HG02870 (cell line): ENCODE results near the gene ING3.

ENCODE experiments used
- ATAC-seq: cut with Tn5 transposase; IDR thresholded peaks from one replicate; pipeline ENCODE4 v1.9.1; 2021; ENCODE audit warnings: mild to moderate bottlenecking, moderate library complexity; ENCODE audit not compliant: unreplicated experiment

The ING3 gene, protein sequence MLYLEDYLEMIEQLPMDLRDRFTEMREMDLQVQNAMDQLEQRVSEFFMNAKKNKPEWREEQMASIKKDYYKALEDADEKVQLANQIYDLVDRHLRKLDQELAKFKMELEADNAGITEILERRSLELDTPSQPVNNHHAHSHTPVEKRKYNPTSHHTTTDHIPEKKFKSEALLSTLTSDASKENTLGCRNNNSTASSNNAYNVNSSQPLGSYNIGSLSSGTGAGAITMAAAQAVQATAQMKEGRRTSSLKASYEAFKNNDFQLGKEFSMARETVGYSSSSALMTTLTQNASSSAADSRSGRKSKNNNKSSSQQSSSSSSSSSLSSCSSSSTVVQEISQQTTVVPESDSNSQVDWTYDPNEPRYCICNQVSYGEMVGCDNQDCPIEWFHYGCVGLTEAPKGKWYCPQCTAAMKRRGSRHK

DNA sequence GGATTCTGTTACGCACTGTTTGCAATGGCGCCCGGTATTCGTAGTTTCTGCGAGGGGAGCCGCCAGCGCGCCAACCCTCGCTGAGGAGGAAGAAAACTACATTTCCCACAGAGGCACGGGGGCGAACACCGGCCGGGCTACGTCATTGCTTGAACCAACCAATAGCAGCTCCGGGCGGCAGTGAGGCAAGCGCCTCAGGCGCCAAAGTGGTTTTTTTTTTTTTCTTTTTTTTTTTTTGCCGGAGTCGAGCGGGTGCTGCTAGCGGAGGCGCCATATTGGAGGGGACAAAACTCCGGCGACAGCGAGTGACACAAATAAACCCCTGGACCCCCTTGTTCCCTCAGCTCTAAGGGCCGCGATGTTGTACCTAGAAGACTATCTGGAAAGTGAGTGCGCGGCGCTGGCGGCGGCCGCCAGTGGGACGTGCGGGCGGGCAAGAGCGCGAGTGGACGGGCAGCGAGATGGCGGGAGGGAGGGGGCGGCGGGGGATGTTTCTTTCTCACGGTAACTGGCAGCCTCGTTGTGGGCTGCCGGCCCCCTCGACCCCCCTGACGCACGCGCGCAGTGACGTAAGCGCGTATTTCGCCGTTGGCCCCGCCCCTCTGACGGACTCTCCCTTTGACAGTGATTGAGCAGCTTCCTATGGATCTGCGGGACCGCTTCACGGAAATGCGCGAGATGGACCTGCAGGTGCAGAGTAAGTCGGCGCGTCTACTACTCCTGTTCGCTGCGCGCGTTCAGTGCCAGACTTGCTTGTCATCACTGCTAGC is at the start of gene ING3:
Gene ING3, plus strand, starts transcription at position 239 of the 770 bp plus-strand sequence. Its CDS starts 120 bp downstream, at position 359.
- peak; percentile 97 for ATAC-seq

DNA sequence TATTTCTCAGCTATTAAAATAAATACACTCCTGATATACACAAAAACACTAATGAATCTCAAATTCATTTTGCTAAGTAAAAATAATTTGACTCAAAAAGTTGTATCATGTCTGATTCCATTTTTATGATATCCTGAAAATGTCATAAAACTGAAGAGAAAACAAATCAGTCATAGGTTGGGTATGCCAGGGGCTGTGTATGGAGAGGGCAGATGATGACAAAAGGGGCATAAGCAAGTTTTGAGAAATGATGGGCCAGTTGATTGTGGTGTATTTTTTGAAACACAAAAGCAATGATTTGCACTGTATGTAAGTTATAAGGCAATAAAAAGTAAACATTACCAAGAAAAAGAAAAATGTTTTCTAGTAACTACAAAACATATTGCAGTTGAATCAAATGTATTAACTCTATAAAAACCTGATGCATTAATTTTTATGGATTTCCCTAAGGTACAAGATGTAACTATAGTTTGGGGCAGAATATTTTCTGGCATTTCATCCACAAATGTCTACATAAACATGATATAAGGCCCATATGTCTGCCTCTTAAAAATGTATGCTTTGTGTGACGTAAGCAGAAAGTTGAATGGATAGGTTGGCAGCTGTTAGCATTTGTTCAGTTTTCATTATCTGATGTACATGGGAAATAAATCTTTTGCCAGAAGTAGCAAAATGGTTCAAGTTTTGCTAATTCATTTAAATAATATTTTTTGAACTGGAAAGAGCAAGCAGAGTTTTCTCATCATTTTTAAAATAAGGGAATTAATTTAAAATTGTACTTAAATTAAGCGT is 35.1 kb upstream of the ING3 start:
- no peak for ATAC-seq

DNA sequence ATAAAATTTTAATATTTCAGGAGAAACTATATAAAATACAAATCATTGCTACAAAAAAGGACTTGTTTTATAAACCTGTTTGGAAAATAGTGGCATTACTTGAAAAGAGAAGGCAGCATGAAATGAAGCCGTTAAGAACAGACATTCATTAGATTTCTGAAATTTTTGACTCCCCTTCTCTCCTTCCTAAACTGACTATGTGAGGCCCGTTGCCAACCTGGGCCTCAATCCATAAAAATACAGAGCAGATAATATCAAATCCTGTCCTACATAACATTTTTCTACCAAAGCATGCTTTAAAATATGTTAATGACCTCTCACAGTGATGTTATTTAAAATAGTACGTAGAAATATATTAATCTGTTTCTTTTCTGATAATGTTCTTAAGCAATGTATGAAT is 34.5 kb upstream of the ING3 start:
- ATAC-seq = no peak

DNA sequence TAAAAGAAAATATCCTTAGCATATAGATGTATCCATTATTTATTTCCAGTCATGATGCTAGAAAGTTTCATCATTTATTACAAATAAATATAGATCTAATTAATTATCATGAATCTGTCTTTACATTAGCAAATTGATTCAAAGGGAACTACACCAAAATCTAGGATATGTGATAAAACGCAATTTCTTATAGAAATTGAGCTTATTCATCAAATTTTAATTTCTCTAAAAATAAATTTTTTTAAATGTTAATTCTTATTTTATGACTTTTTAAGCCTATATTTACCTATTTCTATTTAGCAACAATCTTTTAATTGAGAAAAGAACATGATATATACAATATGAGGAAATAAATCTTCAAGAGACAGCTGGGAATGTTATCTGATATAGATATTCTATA is 34.0 kb upstream of the ING3 start:
- no peak for ATAC-seq

DNA sequence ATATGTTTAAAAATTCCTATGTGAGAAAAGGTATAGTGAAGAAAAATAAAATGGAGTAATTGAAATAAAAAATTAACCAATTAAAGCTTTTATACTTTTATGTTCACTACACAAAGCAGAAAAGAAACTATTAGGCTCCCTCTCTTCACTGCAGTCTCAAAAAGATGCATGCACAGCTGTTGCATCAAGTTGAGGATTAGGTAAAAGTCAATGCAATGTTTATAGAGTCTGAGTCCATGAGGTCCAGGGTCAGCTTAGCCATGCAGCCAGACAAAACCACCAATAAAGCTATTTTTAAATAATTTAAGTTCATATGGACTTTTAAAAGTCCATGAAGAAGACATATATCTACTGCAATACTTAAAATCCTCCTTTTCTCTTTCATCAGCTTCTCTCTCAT is 31.1 kb upstream of the ING3 start:
- no peak for ATAC-seq

DNA sequence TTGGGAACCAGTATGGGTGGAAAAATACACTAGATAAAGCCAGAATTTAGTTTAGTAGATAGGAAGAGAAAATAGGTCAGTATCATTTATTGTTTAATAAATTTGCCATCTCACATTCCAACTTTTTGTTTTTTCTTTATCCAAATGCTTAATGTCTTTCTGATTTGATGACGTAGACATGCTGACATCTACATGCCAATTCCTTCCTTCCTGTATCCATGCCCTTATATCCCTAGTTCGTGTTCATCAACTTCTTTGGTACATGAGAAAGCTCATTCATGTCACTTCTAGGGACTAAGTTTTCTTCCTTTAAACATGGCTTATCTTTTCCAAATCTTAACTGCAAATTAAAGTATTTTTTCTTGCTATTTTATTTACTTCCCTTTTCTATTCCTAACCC is 30.5 kb upstream of the ING3 start:
- no peak for ATAC-seq

DNA sequence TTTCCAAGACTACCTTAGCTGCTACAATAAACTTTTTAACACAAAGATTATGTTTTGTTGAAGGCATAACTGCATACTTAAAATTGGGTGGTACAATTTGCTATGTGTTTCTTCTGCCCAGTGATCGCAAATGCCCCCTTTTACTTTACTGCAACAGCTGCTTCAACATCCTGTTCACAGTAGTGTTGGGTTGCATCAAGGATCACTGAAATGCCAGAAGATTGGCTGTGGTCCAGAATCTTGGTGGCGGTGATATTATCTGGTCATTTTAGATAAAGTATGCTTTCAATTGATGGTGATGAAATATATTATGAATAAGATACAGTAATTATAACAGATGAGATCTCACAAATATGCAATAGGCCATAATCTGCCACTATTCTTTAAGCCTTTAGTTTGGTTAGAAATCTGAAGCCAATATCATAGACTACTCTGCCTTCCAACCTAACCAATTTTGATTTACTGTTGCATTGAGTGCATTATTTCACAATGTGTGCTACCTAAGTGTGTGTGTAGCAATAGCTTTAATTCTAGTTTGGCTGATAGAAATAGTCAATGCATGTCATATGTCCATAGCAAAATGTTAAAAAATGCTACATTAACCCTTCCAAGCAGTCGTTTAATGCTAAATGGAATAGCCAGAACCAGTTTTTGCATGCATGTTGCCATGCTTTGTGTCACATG is 29.8 kb upstream of the ING3 start:
- no peak for ATAC-seq

DNA sequence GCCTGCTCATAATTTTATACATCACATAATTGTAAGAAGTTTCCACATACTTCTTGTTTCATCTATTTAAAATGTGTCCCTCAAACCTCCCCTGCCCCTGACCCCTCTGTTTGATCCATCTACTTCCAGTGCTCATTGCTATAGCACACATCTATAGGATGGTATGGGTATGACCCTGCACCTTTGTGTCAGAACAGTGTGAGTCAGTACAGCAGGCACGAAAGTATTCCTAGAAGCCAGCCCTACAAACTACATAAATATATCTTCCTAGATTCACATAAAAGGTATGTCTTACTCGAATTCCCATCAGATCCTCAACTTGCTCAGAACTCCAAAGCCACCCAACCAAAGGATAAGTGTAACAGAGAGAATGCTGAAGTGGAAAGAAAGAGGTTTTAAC is 25.7 kb upstream of the ING3 start:
- ATAC-seq = no peak

DNA sequence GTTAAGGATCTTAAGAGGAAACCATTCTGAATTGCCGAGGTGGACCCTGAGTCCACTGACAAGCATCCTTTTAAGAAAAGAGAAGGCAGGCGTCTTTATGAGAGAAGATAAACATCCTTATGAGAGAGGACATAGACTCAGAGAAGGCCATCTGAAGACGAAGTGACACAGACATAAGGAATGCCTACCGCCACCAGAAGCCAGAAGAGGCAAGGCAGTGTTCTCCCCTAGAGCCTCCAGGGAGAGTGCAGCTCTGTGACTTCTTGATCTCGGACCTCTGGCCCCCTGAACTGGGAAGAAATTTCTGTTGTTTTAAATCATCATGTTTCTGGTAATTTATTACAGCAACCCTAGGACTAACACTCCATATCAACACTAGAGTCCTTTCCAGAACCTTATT is 25.2 kb upstream of the ING3 start:
- ATAC-seq = no peak

DNA sequence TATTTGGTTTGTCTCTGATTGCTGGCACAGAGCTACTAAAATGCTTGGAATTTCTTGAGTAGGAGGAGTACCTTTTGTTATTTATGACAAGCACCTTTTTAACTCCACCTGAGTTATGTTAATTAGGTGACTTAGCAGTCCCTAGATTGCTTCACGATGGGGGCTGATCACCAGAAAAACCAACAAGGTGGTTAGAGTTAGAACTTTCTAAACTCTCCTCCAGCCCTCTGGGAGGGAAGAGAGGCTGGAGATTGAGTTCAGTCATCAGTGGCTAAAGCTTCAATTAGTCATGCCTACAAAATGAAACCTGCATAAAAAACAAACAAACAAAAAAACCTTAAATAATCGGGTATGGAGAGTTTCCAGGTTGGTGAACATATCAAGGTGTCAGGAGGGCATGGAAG is 23.6 kb upstream of the ING3 start:
- ATAC-seq = no peak

DNA sequence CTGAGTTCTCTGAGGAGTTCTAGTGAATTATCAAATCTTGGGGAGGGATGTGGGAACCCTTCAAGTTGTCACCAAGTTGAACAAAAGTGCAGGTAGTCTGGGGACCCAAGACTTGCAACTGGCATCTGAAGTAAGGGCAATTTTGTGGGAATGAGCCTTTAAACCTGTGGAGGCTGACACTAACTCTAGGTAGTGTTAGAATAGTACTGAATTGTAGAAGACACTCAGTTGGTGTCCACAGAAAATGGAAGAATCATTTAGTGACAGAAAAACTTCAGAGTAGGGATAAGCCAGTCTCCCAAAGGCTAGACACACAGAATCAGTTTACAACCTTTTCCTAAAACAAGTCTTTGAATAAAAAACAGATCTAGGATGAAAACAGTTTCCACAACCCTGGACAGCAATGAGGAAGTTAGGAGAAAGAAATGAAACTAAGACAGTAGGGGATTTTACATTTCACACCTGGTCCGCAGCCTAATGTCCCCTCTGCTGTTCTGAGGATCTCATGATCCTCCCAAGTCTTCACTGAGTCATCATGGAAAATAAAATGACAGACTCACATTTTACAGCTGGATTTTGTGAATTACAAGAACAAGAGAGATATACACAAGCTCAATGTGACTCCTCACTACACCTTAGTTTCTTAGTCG is 23.0 kb upstream of the ING3 start:
- ATAC-seq = peak; percentile 87

DNA sequence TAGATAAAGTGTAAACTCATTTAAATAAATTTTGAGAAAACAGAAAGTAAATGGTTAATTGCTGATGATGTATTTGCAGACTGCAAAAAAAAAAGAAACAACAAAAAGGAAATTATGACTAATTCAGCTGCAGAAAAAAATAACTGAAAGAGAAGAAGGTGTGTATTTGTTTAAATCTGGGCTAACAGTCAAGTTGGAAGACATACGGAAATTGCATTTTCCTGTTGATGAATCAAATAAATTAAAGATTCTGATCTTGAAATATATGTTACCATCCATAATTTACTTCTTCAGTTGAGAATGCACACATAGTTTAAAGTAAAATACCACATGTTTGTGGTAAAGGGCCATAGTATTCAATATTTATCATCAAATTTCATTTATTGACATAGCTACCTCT is 19.3 kb upstream of the ING3 start:
- no peak for ATAC-seq

DNA sequence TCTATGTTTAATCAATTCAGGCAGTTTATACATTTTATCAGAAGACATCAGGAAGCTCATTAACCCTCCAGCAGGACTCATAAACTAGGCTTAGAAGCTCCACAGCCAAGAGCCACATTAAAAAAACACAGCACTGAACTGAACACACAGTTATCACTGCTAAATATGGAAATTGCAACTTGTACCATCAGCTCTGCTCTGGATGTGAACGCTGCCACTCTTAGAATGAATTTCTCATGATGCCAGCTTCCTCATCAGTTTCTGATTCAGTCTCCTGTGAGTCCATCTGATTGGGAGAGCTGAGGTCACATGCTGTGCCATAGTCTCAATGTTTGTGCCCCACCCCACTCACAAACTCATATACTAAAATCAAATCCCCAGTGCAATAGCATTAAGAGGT is 17.1 kb upstream of the ING3 start:
- no peak for ATAC-seq

DNA sequence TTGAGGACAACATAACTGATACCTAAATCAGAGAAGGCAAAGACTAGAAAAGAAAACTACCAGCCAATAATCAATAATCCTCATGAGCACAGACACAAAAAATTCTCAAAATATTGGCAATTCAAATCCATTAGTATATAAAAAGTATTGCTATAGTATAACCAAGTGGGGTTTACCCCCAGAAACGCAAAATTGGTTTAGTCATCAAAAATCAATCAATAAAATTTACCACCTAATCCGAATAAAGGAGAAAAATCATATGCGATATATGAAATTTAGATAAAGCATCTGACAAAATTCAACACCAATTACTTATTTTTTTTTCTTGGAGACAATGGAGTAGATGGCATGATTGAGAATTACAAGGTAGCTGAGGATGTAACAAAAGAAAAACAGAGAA is 11.2 kb upstream of the ING3 start:
- ATAC-seq = no peak

DNA sequence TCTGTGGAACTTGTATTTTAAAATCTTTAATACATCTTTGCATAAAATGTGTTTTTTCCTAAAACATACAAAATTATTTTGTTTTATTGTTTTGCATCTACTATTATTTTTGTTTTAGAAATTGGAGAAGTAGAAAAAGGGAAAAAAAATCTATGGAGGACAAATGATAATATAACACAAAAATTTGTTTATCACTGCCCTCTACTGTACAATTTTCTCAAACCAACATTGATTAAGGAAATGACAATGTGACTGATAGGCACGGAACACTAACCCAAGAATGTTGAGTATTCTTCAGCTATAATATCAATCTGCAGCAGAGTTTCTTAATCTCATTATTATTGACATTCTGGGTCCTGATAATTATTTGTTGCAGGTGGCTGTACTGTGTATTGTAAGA is 9.5 kb upstream of the ING3 start:
- peak; percentile 58 for ATAC-seq

DNA sequence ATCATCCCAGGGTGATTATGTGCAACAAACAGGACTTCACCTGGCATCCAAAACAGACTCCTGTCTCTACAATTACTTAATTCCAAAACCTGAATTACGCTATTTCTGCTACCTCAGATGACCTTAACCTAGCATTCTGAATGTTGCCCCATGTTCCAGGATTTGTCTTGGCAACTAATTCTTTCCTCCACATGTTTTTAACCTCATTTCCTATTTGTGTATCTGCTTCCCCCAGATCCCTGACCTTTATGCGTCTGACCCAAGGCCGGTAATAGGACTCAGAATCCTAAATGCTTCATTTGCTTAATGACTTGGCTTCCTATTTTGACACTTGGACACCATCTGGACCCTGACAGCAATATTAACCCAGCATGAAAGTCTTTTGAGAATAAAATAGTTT is 8.7 kb upstream of the ING3 start:
- no peak for ATAC-seq

DNA sequence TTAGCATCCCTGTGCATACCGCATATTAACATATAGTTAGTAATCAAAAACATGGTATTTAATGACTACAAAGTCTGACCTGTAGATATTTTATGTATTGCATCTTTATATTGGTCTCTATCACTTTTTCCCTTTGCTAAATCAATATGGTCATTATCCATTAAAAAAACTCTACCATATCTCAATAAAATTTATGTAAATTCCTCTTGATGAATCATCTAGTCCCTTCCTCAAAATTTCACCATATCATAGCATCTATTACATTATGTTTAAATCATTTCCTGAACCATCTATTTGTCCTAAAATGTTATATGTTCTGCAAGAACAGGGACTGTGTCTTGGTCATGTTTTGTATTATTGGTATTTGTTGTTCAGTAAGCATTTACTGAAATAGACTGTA is 7.7 kb upstream of the ING3 start:
- ATAC-seq = no peak

DNA sequence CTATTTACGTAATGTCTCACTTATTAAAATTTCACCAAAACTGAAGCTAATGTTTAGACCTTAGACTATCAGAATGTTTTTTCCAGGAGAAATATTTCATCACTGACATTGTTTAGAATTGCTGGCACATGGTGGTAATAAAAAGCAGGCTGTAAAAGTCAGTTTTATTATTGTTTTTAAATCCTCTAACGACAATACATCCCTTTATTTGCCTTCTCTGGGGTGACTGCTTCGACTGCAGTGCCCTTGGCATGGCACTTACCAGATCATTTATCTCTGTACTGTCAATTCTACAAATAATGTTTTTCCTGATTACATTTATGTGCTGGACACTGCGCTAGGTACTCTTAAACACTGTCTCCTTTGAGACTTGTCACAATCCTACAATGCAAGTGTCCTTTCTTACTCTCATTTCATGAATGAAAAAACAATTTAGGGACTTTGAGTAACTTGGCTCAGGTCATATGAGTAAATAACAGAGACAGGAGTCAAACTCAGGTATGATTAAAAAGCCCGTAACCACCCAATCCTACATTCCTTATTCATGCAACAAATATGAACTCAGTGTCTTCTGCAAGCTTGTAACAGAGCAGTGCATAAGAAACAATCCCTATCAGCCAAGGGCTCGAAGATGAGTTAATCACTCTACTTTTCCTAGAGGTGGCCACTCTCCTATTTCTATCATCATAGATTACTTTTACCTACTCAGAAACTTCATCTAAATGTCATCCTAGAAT is 5.6 kb upstream of the ING3 start:
- no peak for ATAC-seq

DNA sequence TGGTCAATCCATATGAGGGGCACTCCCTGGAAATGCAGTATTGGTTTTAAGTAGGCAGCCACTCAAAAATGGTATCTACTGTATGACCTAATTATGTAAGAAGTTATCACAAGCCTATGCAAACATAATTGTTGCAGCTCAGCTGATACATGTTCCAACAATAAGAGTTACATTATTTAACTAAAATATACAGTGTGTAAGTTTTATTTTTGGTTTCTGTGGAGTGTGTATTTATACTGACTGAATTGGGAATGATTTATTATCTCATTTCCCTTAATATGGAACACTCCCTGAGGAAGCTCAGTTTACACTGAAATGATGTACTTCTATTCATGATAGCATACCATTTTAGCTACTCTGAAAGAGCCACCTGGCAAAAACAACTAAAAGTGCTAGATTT is 2.6 kb upstream of the ING3 start:
- ATAC-seq = no peak

DNA sequence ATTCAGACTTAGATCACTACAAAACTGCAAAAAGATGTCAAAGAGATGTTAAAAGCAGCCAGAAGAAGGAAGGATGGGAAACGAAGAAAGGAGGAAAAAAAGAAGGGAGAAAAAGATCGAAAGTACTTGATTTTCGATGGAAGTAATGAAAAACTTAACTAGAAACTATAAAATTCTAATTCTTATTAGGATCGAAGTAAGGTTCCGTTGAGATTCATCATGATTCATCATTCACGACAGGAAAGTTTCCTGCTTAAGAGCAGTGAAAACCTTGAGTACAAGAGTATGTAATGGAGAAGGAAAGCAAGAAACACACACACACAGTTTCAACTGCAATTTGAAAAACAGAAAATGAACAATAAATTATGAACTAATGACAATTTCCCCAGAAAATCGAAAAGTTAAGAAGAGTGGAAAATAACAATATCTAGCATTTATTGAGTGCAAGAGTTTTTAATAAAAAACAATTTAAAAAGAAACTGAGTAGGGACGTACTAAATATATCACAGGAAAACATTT is 1.1 kb upstream of the ING3 start:
- ATAC-seq = no peak
